Osteocyte (in vitro differentiated cells): ENCODE results near the gene VASP. TPM values are rescaled to one million over a fixed set of nuclear protein-coding genes. Genes with fewer than 3 reads are reported as not detected.

ENCODE experiments used
- DNase-seq: peaks from one replicate; pipeline ENCODE4 v3.0.0; 2021; ENCODE audit warnings: mixed read lengths; ENCODE audit not compliant: unreplicated experiment; ENCODE audit errors: extremely low spot score
- H3K27ac Mint-ChIP-seq: one replicate; pipeline ENCODE4 v1.8.0; 2021; ENCODE audit warnings: mild to moderate bottlenecking, mixed read lengths; ENCODE audit not compliant: unreplicated experiment
- H3K27me3 Mint-ChIP-seq: one replicate; pipeline ENCODE4 v1.8.0; 2021; ENCODE audit warnings: mixed read lengths; ENCODE audit not compliant: unreplicated experiment
- H3K36me3 Mint-ChIP-seq: one replicate; pipeline ENCODE4 v1.8.0; 2021; ENCODE audit warnings: mixed read lengths; ENCODE audit not compliant: unreplicated experiment
- H3K4me1 Mint-ChIP-seq: one replicate; pipeline ENCODE4 v1.8.0; 2021; ENCODE audit warnings: mixed read lengths; ENCODE audit not compliant: unreplicated experiment
- H3K4me3 Mint-ChIP-seq: one replicate; pipeline ENCODE4 v1.8.0; 2021; ENCODE audit warnings: mild to moderate bottlenecking, moderate library complexity, mixed read lengths; ENCODE audit not compliant: unreplicated experiment
- H3K9me3 Mint-ChIP-seq: one replicate; pipeline ENCODE4 v1.8.0; 2021; ENCODE audit warnings: mixed read lengths; ENCODE audit not compliant: unreplicated experiment
- total RNA-seq: library from RNA; stranded (reverse); gene quantifications from 2 replicates; pipeline ENCODE4 v1.2.1, GENCODE V29; 2021
- TF ChIP-seq, protein P1 (sequence below): fragments of 200-600 bp; sonication (generic); IDR thresholded peaks from 2 replicates; pipeline ENCODE4 v1.5.0; 2021; ENCODE audit warnings: antibody characterized with exemption, mild to moderate bottlenecking, moderate library complexity

VASP gene
- total RNA-seq, 1 donor from 2014 or later = 61.9 TPM

DNA sequence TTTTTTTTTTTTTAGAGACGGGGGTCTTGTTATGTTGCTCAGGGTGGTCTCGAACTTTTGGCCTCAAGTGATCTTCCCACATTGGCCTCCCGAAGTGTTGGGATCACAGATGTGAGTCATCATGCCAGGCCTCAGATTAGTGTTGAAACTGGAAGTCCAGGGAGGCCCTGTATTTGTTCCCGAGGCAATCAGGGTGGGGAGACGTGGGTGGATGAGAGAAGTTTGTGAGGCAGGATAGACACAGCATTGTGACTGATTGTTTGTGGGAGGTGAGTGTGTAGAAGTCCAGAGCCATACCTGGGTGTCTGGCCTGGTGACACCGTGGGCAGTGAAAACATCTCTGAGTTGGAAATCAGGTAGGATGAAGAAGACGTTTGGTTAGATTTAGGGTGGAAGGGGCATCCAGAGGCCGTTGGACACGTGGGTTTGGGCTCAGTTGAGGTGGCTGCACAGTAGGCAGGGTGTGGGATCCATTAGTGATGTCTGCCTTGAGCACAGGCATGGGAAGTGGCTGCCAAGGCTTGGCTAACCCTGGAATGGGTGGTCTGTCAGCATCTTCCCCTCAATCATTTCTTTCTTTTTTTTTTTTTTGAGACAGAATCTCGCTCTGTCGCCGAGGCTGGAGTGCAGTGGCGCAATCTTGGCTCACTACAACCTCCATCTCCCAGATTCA is 22.9 kb upstream of the VASP start:
- Mint-ChIP-seq H3K4me1 (peaks cover 5% of the 10 kb centered on the region), H3K4me3 (no peak overlapping the region), H3K27ac (no peak overlapping the region), H3K9me3 (no peaks in the 10 kb centered on the region), H3K36me3 (no peaks in the 10 kb centered on the region), H3K27me3 (no peaks in the 10 kb centered on the region)
- DNase-seq = no peak
- TF ChIP-seq, protein P1, sequence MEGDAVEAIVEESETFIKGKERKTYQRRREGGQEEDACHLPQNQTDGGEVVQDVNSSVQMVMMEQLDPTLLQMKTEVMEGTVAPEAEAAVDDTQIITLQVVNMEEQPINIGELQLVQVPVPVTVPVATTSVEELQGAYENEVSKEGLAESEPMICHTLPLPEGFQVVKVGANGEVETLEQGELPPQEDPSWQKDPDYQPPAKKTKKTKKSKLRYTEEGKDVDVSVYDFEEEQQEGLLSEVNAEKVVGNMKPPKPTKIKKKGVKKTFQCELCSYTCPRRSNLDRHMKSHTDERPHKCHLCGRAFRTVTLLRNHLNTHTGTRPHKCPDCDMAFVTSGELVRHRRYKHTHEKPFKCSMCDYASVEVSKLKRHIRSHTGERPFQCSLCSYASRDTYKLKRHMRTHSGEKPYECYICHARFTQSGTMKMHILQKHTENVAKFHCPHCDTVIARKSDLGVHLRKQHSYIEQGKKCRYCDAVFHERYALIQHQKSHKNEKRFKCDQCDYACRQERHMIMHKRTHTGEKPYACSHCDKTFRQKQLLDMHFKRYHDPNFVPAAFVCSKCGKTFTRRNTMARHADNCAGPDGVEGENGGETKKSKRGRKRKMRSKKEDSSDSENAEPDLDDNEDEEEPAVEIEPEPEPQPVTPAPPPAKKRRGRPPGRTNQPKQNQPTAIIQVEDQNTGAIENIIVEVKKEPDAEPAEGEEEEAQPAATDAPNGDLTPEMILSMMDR = no peak

DNA sequence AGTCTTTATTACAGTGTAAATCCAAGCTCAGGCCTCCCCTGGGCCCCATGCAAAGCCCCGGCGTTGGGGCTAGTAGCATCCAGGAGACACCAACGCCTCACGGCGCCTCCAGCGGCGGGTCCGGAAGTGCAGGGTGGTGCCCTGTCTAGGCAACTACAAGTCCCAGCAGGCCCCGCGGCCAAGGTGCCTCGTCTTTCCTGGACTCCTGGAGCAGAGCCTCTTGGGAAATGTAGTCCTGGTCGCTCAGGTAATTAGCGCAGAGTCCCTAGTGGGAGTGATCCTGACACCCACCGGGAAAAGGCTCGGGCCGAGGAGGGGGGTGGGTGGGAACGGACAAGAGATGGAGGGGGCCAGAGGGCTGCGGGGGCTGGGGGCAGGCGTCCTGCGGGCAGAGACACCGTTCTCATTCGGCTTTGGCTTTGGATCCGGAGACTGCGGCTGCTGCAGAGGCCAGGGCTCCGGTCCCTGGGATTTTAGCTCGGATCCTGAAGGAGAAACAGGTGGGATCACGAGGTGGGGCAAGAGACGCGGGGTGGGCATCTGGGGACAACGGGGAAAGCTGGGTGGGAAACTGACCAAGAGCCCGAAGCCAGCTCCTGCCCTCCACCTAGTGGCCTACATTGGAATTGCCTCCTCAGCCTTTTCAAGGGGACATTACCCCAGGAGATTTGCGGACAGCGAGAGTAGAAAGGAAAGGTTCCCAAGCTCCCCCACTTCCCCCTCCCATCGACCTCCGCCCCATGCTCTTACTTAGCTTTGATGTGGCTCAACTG is 21.8 kb upstream of the VASP start:
- TF ChIP-seq, protein P1 = peak; percentile 70
- no peaks in the 10 kb centered on the region for H3K36me3 Mint-ChIP-seq
- H3K27ac Mint-ChIP-seq = peak overlapping the region; percentile 96
- H3K27me3 Mint-ChIP-seq = no peaks in the 10 kb centered on the region
- peaks cover 5% of the 10 kb centered on the region for H3K4me1 Mint-ChIP-seq
- no peaks in the 10 kb centered on the region for H3K9me3 Mint-ChIP-seq
- peak overlapping the region; percentile 92 for H3K4me3 Mint-ChIP-seq
- DNase-seq = peak; percentile 99

DNA sequence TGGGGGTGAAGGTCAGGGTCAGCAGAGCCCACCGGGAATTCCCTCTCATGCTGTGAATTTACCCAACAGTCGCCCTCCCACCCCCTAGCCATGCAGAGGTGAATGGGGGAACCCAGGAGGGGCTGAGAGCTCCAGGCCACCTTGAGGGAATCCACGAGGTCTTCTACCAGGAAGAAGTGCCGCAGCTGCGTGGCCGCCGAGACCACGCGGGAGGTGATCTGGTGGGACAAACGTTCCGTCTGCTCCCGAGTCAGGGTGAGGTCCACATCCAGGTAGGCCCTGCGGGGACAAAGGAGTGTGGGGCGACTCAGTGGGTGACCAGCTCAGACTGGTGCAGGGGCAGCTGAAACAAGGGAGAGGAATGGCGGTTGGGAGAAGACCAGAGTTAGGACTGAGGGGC is 18.6 kb upstream of the VASP start:
- no peak for DNase-seq
- no peaks in the 10 kb centered on the region for H3K27me3 Mint-ChIP-seq
- no peaks in the 10 kb centered on the region for H3K9me3 Mint-ChIP-seq
- H3K36me3 Mint-ChIP-seq = no peaks in the 10 kb centered on the region
- no peak overlapping the region for H3K27ac Mint-ChIP-seq
- H3K4me3 Mint-ChIP-seq = no peak overlapping the region
- peaks cover 15% of the 10 kb centered on the region for H3K4me1 Mint-ChIP-seq
- TF ChIP-seq, protein P1 = no peak

DNA sequence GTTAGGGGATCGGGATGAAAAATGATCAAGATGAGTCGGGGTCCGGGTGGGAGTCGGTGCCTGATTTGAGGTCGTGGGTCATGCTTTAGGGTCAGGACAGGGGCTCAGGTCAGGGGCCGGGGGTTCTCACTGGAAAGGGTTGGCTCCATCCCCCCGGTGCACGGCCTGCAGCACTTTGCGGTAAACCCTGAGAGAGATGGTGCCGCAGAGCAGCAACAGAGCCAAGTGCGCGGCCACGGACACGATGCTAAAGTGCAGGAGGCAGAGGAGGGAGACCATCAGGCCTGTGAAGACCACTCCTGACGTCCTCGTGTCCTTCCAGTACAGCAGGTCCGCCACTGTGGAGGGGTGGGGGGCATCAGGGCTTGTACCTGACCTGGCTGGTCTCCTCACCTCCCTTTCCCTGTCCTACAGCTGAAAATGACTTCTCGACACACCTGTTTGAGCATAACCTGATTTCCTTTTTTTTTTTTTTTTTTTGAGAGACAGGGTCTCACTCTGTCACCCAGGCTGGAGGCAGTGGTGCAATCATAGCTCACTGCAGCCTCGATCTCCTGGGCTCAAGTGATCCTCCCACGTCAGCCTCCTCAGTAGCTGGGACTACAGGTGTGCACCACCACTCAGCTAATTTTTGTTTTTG is 17.9 kb upstream of the VASP start:
- Mint-ChIP-seq H3K27ac (no peak overlapping the region), H3K27me3 (no peaks in the 10 kb centered on the region), H3K36me3 (no peaks in the 10 kb centered on the region), H3K4me1 (peaks cover 13% of the 10 kb centered on the region), H3K9me3 (no peaks in the 10 kb centered on the region), H3K4me3 (no peak overlapping the region)
- TF ChIP-seq, protein P1 = no peak
- no peak for DNase-seq

DNA sequence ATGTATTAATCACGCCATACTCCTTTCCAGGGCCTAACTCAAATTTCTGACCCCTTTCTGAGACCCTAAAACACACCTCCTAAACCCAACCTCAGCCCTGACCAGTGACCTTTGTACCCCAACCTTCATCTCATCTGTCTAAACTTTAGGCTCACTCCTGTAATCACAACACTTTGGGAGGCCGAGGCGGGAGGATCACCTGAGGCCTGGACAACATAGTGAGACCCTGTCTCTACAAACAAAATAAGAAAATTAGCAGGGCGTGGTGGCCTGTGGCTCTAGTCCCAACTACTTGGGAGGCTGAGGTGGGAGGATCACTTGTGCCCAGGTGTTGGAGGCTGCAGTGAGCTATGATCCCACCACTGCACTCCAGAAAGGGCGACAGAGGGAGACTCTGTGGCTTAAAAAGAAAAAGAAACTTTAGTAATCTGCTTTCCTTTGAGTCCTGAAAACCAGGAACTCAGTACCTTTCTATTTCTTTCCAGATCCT is 15.1 kb upstream of the VASP start:
- TF ChIP-seq, protein P1 = no peak
- no peaks in the 10 kb centered on the region for H3K9me3 Mint-ChIP-seq
- H3K4me3 Mint-ChIP-seq = peak overlapping the region; percentile 59
- no peak for DNase-seq
- H3K27ac Mint-ChIP-seq = peak overlapping the region; percentile 52
- peaks cover 12% of the 10 kb centered on the region for H3K4me1 Mint-ChIP-seq
- H3K27me3 Mint-ChIP-seq = peaks cover 4% of the 10 kb centered on the region
- no peaks in the 10 kb centered on the region for H3K36me3 Mint-ChIP-seq
